ENCODE data around the gene FN3KRP. TPM values are rescaled to one million over a fixed set of nuclear protein-coding genes. Genes with fewer than 3 reads are reported as not detected.

Gene FN3KRP, protein sequence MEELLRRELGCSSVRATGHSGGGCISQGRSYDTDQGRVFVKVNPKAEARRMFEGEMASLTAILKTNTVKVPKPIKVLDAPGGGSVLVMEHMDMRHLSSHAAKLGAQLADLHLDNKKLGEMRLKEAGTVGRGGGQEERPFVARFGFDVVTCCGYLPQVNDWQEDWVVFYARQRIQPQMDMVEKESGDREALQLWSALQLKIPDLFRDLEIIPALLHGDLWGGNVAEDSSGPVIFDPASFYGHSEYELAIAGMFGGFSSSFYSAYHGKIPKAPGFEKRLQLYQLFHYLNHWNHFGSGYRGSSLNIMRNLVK
- total RNA-seq: 10 to 100 TPM; 15.1 to 21.0 TPM

DNA sequence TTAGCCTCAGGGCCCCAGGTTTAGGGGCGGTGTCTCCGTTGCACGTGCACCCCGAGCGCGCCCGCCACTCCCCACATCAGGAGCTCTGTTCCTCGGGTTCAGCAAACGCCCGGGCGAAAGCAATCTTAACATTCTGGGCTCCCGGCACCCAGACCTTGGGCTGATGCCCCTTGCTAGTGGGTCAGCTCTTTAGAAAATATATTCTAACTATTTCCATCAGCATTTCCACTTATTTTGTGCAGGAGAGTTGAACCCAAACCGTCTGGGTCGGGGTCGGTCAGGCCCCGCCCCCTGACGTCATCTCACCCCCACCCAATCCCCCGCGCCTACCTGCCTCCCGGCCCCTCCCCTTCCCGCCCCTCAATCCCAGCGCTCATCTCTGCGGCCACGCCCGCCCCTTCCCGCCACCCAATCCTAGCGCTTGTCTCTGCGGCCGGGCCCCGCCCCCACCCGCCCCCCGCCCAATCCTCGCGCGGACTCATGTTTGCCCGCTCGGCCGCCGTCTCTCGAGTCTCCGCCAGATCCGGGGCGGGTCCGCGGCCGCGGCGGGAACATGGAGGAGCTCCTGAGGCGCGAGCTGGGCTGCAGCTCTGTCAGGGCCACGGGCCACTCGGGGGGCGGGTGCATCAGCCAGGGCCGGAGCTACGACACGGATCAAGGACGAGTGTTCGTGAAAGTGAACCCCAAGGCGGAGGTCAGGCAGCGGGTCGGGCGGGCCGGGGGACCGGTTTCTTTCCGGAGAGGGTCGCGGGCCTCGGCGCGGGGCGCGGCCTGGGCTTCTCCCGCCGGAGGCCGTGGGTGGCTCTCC lies at the start of gene FN3KRP:
Gene FN3KRP, plus strand, starts transcription at position 504 of the 808 bp plus-strand sequence. Its CDS starts 50 bp downstream, at position 554.

DNA sequence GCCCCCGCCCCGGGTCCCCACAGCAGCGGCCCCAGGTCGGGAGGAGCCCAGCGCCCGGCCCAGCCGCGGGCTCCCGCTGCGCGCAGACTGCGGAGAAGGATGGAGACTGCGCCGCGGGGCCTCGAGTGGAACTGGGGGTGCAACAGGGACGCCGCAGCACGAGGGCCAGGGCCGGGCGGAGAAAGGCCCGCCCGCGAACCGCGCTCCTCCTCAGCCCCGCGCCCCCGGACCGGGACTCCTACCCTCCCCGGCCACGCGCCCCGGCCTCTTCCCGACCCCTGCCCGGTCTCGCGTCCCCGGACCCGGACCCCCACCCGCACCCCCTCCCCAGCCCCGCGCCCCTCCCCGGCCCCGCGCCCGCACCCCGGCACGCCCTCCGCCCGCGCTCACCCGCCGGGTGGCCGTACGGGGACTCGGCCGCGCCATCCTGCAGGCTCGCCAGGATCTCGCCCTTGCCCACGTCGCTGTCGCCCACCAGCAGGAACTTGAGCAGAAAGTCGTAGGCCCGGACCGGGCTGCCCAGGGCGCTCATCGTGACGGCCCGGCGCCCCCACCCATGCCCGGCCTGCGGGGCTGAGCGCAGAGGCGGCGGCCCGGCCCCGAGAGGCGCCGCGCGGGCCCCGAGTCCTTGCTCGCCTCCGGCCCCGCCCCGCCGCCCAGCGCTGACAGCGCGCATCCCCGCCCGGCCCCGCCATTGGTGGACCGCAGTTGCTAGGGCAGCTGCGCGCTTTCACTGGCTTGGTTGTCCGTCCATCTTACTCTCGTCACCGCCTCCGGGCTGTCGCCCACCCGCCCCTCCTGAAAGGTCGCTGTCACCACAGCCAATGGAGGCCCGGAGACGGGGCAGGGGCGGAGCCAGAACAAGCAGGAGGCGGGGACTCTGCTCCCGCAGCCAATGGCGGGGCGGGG lies 18.2 kb upstream of the FN3KRP start, which contains the start of gene RAB40B:
Gene RAB40B, minus strand, starts transcription at position 634 of the 909 bp plus-strand sequence. Its CDS starts 102 bp downstream, at position 532.

DNA sequence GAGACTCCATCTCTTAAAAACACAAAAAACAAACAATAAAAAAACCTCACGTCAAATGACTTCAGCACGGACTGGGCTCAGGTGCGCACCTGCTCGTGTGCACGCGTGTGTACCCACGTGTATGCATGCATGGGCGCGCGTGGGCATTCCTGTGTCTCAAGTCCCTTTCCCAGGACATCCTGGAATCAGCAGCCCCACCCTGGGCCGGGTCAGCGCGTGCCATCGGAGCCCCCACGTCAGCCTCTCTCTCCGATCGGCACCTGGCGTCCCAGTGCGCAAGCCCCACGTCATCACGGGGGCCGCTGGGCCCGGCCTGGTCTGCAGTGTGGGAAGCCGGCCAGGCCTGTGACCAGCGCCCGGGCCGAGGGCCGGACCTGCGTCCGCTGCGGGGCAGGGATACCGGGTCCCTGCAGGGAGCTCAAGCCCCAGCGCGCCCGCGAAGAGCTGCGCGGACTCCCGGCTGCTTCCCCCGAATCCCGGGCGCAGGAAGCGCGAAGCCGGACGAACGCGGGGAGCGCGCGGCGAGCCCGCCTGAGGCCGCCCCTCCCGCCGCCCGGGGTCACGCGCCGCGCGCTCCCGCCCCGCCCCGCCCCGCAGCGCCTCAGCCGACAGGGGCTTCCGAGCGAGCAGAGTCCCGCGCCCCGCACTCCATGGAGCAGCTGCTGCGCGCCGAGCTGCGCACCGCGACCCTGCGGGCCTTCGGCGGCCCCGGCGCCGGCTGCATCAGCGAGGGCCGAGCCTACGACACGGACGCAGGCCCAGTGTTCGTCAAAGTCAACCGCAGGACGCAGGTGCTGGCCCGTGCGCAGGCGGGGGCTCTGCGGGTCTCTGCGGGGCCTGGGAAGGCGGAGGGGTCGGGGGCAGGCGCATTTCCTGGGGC lies 18.7 kb downstream of the FN3KRP start, which contains the start of gene FN3K:
Gene FN3K, plus strand, starts transcription at position 629 of the 880 bp plus-strand sequence. Its CDS starts 22 bp downstream, at position 651.

DNA sequence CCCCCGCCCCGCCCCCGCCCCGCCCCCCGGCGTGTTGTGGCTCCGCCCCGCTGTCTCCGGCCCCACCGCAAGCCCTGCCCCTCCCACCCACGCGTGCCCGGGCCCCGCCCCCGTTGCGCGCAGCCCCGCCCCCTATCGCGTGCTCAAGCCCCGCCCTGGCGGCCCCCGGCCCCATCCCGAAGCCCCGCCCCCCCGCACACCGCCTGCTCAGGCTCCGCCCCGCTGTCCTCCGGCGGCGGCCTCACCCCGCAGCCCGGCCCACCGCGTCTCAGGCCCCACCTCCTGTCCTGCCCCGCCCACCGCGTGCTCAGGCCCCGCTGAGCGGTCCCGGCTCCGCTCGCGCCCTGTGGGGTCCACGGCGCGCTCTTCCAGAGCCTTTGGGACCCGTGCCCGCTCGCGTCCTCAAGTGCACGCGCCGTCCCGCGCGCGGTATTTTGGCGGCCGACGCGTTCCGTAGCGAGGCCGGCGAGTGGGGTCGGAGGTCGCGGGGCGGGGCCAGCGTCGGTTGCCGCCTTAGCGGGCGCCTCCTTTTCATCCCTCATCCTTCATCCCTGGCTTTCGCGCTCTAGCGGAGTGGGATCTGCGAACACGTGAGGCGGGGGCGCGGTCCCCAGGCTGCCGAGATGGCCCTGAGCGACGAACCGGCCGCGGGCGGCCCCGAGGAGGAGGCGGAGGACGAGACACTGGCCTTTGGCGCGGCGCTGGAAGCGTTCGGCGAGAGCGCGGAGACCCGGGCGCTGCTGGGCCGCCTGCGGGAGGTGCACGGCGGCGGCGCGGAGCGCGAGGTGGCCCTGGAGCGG lies 35.3 kb downstream of the FN3KRP start, which contains the start of gene TBCD:
Gene TBCD, plus strand, starts transcription at position 495 of the 800 bp plus-strand sequence. Its CDS starts 129 bp downstream, at position 624.

Small RNA genes lying within 50 kb of the gene (small RNA-seq; reads per million reads assigned to genes)
- gene MIR4525: 0.64 to 0.77 reads per million in 2 donors

Other genes with a start within 250 kb of the FN3KRP start
- gene FOXK2, start 197.0 kb upstream of the FN3KRP start, total RNA-seq: 10 to 100 TPM; 42.0 to 44.3 TPM
- 10 to 100 TPM; 58.9 to 59.2 TPM for gene WDR45B, start 68.3 kb upstream of the FN3KRP start, total RNA-seq
- gene RAB40B, start 18.0 kb upstream of the FN3KRP start, total RNA-seq: 10 to 100 TPM in 1 of 2 donors, 1 to 10 TPM in 1; 3.3 to 14.8 TPM
- 1 to 10 TPM; 7.2 to 7.7 TPM for gene FN3K, start 18.9 kb downstream of the FN3KRP start, total RNA-seq
- gene TBCD, start 35.4 kb downstream of the FN3KRP start, total RNA-seq: 10 to 100 TPM; 29.6 to 31.3 TPM
- not detected for gene ZNF750, start 123.3 kb downstream of the FN3KRP start, total RNA-seq

Measured in melanocyte of skin (primary cell).